ENCODE measurements around the gene THRB.
A peak's percentile ranks its signal among the peaks of the same experiment; 100 is the strongest.

Gene THRB

DNA sequence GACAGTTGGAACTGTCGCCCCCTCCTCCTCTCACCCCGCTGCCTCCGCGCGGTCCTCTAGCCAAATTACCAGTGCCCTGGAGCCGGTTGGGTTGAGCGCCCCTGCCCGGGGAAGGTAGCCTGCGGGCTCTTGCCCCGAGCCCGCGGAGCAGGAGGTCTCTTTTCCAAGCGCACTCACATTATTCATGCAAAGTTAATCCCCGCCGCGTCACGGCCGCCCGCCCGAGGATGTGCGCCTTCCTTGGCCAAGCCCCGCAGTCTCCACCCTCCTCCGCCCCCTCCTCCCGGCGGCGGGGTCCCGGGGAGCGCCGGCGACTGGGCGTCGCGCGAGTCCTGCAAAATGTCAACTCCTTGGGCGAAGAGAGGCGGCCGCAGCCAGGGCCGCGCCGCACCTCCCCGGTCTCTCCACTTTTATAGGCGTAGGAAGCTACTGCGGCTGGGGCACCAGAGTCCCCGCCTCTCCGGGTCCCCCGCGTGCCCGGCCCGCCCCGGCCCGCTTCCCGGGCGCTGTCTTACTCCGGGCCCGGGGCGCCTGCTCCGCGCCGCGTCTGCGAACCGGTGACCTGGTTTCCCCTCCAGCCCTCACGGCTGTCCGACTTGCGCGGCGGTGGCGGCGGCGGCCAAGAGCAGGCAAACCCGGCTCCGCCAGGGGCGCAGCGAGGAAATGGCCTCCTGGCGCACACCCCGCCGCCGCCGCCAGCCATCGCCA lies at the start of gene THRB:
Gene THRB (minus strand): TSS at position 233 of the 708 bp plus-strand sequence.
- DNase-seq = peak; percentile 73

DNA sequence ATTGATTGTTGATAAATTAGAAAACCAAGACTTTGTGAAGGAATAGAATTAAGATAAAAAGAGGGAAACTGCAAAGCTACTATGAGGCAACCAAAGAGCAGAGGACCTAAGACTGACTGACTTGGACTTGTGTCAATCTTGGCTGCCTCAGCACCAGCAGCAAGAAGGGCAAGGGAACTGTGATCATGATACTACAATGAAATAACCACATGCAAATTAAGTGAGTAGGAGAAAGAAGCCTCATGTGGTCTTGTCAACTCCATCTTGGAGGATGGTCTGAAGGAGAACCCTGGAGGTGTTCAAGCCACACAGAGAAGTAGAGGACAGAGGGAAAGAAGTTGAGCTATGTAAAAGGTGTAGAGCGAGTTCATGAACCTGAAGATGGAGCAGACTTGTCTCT lies 47.3 kb upstream of the THRB start:
- no peak for DNase-seq

DNA sequence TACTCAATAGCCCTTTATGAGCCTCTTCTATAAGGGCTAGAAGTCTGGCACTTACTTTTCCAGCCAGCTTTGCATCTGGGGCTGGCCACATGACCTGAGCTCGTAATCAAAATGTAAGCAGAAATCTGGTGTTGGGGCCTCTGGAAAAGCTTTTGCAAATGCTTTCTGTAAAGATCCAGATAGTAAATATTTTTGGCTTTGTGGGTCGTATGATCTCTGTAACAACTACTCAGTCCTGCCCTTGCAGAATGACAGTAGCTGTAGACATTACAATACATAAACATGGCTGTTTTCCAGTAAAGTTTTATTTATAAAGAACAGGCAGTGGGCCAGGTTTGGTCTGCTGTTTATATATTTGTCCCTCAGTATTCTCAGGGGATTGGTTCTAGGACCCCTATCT lies 46.2 kb upstream of the THRB start:
- no peak for DNase-seq

DNA sequence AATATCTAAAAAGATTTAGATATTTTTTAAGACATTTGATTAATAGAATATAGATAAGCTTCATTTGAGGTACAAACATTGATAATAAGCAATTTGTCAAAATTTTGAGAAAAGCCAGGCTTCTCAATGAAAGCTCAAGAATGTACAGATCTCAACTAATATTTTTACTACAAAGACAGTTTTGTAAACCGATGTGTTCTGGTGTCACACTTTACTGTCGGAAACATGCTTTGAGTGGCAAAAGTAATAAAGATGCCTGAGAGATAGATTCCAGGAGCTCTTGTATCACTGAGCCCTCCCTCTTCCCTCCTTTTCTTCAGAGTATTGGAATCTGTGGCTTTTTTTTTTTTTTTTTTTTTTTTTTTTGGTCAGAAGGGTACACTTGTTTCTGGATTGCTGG lies 45.0 kb upstream of the THRB start:
- DNase-seq = no peak

DNA sequence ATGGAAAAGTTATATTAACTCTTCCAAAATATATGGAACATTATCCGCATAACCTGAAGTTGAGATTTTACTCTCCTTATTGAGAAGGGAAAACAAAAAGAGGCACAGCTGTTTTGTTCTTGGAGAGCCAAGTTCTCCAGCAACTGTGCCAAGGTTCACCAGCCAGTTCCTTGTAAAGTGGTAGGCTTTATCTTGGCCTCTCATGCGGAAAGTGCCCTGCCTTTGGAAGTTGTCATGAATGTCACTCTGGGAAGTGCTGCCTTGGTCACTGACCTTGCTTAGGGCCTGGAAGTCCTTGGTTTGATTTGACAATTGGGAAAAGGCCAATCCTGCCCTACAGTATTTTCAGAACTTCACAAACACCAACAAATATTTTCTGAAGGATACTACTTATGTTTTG lies 44.2 kb upstream of the THRB start:
- DNase-seq = no peak

DNA sequence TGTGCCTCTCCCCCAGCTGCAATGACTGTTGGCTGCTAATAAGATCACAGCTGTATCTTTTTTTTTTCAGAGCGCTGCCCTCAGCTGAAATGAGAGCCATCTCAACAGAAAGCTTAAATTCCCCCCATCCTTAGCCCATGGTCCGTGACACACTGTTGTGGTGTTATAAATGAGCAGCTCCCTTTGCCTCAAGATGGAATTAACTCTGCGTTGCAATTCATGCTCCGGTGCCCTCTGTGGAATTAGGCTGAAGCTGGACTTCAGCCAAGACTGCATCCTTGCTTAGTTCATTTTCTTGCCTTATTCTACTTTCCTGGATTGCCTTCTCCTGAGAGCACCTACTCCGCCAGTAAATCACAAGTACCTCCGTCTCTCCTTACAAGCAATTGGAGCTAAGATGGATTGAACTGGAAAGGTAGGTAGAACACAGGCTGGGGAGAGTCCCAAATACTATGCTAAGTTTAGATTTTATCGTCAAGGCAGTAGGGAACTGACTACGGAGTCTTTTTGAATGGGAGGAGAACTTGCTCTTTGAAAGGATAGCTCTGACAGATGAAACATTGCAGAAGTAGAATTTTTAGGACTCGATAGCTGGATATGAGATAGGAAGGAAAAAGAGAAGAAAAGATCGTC lies 39.0 kb upstream of the THRB start:
- no peak for DNase-seq

DNA sequence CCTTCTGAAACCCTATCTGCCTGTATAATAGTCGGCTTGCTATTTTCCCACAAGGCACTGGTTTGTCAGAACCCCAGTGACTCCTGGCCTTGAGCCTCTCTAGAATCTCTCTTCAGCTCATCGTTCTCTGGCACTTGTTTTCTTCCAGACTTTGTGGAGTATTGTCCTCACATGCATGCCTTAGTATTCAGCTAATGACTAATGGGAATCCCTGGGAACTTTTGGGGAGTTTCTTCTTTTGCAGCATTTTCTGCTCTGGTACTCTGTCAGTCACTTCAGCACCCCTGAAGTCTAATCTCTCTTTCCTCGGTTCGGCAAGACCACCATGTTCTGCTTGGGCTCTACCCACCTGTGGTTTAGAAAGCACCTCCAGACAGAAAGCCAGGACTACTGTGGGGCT lies 35.8 kb upstream of the THRB start:
- DNase-seq = no peak

DNA sequence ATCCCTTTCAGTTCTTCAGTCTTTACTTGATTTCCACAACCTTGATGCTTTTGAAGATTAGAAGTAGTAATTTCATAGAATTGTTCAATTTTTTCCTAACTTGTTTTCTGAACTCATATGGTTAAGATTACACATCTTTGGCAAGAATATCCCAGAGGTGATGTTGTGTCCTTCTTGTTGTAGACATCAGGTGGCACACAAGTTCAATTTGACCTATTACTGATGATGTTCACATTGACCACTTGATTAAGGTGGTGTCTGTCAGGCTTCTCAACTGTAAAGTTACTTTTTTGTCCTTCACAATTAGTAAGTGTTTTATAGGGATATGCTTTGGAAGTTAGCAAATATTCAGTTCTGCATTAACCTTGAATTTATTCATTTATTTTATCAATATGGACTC lies 34.6 kb upstream of the THRB start:
- DNase-seq = no peak

DNA sequence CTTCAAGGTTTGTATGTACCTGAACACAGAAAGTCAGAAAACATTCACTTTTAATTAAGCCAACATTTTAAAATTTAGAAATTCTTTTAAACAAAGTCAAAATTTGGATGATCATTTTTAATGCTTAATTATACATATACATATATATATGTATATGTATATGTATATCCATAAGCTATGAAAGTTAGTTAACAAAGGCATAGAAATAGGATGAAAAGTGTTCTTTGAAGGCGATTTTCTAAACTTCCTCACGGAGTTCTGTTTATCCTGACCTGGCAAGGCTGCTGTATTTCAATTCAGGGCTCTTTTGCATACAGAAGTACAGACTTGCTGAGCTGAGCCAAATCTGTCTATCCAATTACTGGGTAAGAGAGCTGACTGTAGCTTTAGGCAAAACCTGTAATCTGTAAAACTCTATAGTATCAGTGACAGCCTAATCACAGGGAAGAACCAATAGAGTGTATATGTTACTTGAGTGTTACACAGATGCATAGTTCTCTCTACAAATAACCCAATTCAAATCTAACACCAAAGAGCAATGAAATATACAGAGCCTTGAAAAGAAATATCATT lies 32.1 kb upstream of the THRB start:
- no peak for DNase-seq

DNA sequence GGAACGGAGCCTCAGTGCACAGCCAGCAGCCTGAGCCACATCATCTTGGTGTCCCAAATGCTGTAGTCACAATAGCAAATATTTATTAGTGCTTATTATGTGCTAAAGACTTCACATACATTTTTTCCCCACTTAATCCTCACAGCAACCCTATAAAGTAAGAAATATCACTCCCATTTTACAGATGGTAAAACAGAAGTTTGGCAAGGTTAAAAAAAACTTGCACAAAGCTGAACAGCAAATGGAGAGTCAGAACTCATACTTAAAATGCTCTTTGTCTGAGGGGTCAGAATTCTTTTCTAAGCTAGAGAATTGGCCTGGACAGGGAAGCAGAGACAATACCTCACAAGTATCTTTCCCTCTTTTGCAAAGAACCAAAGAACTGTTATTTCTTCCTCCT lies 30.9 kb upstream of the THRB start:
- DNase-seq = no peak

DNA sequence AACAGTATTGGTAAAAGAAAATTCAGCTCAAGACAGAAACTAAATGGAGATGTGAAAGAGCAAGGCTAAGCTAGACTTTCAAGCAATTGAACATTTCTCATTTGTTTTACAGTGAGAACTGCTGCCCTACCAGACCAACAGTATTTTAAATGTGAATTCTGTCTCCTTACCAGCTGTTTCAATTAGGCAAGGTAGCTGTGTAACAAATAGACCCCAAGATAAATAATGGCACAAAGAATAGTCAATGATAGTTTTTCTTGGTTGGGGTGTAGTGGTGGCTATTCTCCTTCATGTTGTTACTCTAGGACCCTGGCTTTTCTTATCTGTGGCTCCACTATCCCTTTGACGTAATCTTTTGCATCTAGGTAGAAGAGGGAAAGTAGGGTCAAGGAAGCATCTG lies 30.4 kb upstream of the THRB start:
- no peak for DNase-seq

DNA sequence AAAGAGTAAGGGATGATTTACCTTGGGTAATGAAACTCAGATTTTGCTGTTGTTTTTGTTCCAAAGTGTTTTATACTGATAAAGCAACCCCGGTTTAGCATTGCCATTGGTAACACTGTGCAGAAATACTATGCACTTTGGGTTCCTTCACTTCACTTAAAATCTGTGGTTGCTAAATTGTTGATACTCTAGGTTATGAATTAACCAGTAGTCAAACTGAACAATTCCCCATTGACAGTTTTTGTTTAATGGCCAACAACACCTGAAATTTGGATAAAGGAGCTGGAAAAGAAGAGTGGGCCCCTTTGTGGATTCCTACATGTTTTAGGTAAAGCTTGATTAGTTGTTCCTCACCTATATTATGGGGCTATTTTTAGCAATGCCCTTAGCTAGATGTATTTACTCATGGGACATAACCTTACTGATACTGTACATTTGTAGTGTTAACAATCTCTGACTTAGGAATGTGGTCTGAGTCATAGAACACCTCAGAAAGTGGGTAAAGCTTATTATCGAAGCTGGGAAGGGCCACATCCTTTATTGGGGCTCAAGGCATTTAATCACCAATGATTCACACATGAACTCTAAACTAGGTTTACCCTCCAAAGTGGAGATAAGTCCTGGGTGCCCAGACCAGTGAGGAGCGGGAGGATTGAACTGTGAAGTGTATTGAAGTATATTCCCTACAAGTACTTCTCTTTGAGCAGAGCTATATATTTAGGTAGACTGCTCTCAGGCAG lies 29.5 kb upstream of the THRB start:
- peak; percentile 53 for DNase-seq

DNA sequence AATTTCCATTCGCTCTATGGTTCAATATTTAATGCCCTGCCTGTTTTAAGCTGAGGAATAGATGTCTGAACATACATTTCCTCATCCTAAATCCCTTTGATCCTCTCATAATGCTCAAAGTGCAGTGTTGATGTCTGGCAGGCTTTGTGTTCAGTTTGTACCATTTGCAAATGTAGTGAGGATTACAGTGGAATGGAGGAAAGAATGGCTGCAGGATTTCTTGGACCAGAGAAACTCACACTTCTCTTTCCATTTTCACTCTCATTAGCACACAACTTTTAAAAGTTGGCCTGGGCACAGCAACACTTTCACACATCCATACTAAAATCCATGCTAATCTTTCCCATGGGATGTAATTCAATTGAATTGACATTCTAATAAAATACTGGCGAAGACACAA lies 28.6 kb upstream of the THRB start:
- no peak for DNase-seq

DNA sequence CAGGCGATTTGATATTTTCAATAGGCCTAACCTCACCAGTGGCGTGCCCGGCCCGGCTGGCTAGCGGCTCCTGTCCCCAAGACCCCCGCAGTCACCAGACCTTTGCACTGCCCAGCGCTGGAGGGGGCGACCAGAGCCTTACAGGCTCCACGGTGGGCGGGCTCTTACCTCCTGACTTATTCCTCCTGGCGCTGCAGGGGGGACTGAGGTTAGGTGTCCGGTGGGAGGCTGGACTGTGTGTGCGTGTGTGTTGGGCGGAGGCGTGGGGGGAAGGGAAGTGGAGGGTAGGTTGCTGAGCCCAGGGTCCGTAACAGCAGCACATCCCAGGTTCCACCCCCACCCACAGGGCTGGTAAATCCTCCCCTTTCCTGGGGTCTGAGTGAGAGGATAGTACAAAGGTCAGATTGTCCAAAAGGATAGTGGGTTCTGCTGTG lies 27.5 kb upstream of the THRB start:
- DNase-seq = no peak

DNA sequence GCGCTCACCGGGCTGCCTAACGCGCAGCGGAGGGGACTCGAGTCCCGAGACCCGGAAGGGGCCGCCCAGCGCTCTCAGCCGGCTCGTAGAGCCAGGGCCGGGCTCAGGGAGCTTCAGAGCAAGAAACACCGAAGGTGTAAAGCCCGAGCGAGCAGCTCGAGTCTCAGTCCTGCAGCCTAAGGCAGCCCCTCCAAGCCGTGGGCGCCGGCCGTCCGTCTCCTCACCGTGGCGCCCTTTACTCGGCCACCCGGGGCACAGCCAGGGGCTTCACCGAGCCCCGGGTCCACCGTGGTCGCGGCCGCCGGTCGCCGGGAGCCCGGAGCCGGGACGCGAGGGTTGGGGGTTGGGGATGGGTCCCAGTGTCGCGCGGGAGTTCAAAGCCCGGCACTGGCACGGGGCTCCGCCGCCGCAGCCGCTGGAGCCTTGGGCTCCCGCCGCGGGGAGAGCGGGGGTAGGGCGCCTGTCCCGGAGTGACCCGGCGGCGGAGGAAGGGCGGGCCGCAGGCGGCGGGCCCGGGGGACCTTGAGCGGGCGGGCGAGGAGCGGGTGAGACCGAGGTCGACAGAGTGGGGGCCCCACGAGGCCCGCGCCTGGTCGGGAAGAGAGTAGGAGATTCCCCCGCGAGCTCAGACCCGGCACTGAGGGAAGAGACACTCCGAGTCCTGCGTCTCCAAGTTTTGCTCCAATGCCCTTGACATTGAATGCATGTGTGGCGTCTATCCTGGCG lies 26.9 kb upstream of the THRB start:
- peak; percentile 51 for DNase-seq

DNA sequence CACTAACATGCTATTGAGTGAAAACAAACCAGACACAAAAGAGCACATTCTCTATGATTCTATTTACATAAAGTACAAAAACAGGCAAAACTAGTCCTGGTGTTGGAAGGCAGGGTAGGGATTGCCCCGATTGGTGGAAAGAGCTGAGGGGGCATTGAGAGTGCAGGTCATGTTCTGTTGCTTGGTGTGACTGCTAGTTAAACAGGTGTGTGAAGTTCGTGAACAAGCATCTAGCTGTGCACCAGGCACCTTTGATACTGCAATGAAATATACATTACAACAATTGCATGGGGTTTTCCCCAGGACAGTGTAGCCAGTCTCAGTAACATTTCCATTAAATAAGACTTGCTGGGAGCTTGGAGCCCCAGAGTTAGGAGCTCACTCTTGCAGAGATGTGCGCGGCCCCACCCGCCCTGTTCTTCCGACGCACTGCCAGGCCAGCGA lies 26.3 kb upstream of the THRB start:
- no peak for DNase-seq

DNA sequence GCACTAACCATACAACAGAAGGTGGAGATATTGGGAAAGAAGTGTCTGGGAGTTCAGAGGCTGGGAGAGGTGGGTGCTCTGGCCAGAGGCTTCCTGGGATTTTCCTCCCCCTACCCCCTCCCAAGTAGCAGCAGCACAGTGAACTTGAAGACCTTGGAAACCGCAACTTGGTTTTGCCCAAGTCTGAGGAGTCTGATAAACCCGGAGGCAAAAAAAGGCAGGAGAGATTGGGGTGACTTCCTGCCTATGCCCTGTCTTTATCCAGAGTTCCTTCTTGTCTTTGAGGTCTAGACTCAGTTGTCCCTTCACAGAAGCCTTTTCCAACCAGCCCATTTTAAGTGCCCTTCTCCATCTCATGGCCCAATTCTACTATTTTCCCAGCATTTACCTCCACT lies 25.4 kb upstream of the THRB start:
- no peak for DNase-seq

DNA sequence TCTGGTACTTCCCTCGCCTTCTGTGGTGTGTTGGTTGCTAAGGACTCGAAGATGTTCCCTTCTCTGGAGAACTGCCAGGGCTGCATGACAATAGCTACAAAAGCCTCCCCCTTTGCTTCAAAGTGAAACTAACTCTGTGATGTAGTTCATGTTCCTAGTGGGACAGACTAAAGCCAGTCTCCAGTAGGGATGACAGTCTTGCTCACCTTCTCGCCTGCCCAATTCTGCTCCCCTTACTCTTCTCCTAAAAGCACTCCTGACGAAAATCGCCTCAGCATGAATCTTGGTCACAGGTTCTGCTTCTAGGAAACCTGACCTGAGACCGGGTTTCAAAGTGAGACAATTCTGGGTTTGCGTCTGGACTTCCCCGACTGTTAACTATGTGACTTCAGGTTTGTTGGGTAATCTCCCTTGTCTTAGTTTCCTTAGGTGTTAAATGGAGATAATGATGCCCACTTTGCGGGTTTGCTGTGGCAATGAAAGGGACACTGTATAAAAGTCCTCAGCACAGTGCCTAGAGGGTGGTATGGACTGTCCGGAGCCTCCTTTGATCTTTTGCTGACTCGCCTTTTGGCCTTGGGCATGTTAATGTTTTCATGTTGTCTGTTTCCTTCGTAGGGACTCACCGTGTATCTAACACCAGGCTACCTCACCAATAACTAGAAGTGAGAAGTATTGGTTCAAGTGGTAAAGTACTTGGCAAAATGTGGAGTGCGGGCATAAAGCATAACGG lies 24.9 kb upstream of the THRB start:
- DNase-seq = no peak

DNA sequence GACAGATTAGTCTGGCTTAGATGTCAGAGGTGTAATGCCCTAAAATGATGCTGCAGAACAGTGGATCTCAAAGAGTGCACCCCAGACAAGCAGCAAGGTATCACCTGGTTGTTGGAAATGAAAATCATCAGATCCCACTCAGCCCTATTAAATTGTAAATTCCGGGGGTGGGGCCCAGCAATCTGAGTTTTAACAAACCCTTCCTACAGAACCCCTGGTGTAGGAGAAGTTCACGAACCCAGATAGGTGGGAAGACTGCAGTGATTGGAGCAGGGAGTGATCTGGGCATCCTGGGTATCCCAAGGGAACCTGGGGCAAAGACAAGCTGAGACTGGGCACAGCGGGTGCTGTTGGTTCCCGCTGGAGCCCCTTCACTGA lies 24.3 kb upstream of the THRB start:
- DNase-seq = no peak

DNA sequence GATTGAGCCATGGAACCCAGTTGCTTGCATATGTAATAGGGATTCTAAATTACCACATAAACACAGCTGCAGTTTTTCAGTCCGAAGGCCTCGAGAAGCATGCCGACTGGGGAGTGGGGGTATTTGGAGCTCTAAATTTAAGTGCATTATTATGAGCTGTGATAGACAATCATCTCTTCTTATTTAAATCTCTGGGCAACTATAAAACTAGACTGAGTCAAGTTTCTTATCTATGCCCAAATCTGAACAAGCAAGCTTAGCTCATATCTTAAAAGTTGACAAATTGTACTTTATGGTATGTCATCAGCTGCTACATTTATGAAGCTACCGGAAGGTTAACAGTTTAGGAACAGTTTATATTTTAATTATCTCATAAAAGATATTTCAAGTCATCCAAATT lies 19.5 kb upstream of the THRB start:
- no peak for DNase-seq

DNA sequence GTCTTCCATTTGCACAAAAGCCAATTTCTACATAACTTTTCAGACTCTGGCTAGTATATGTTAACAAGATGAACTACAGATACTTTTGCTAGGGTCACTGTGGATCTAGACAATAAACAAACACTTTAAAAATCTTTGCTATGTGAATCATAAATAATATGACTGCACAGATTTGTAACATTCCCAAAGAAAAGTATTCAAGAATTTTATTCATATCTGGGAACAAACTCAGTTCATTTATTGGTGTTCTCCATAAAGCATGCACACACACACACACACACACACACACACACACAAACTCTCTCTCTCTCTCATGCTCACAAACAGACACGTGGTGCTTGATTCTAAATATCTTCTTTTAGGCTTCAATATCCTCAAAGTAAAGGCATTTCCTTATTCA lies 18.8 kb upstream of the THRB start:
- peak; percentile 69 for DNase-seq

DNA sequence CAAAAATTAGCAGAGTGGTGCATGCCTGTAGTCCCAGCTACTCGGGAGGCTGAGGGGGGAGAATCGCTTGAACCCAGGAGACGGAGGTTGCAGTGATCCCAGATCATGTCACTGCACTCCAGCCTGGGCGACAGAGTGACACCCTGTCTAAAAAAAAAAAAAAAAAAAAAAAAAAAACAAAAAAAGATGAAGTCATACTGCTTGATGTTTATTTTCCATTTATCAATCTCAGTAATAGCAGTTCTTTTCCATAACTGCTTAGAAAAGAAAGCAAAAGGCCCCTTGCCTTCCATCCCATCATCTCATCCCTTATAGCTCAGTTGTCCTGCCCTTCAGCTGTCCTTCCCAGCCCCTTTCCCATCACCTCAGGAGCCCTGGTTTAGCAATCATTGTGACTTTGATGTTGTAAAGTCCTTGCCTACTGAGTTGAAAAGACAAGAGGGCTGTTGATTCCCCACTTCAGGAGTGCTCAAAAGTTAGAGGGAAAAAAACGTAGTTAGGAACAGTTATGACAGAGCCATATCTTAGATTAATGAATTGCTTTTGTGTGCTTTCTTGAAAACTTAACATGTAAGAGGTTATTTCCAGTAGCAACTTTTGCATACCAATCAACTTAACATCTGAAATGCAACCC lies 18.0 kb upstream of the THRB start:
- DNase-seq = no peak
